Ovary (tissue), 9 donors: ENCODE data around the gene RDH8. TPM values are rescaled to one million over a fixed set of nuclear protein-coding genes. Genes with fewer than 3 reads are reported as not detected.
"Not testable (repeated sequence)": the region's sequence is repeated elsewhere in the genome, so short reads cannot be mapped to it uniquely, and the experiment has no call there.

Experiments
- DNase-seq, 5 donors: peaks; one replicate each; pipeline ENCODE4 v3.0.0-alpha.2; 2019 to 2020
- H3K27ac ChIP-seq, 2 donors: fragments of 200-600 bp; one replicate each; pipeline versions ENCODE4 v1.5.1 to v1.8.0; 2019 to 2022
- H3K27me3 ChIP-seq: fragments of 200-600 bp; one replicate; pipeline ENCODE4 v1.8.0; 2022
- H3K36me3 ChIP-seq: fragments of 200-600 bp; sonication (generic); one replicate; pipeline ENCODE4 v1.5.1; 2019
- H3K4me1 ChIP-seq: one replicate; pipeline ENCODE4 v1.8.1; 2013; ENCODE audit warnings: mild to moderate bottlenecking, moderate library complexity; ENCODE audit not compliant: insufficient read depth
- H3K4me3 ChIP-seq: fragments of 200-600 bp; sonication (generic); one replicate; pipeline ENCODE4 v1.5.1; 2017
- H3K9me3 ChIP-seq, 2 donors: fragments of 200-600 bp in 1 of 2; sonication (generic) in 1 of 2; one replicate each; pipeline versions ENCODE4 v1.5.1 to v1.8.1; 2013 to 2019; ENCODE audit warnings: mild to moderate bottlenecking in 1 of 2, moderate library complexity in 1 of 2
- EP300 ChIP-seq: sonication (generic); formaldehyde crosslinking; IDR thresholded peaks from one replicate; pipeline ENCODE4 v1.6.1; 2017; ENCODE audit warnings: antibody characterized with exemption
- POLR2A ChIP-seq: fragments of 450-650 bp; IDR thresholded peaks from one replicate; pipeline ENCODE4 v1.6.1; 2017; ENCODE audit warnings: antibody characterized with exemption, mild to moderate bottlenecking, moderate library complexity
- WGBS, 3 donors: extraction: QIAGEN DNeasy Blood & Tissue Kit in 1 of 3; methylation state at CpG; one replicate each; pipeline versions ENCODE4 v1.1.5 to v1.1.7; 2013 to 2017; 5-methylcytosine and 5-hydroxymethylcytosine counted together
- intact Hi-C, 4 donors: fragments of 100-400 bp; cut with DNase I; formaldehyde crosslinking; loops; one replicate each; pipeline versions ENCODE4 v1.11.0 to v1.15.1; 2022 to 2023
- polyA plus RNA-seq, 2 donors: library from polyadenylated mRNA; stranded (reverse); fragments of 200-250 nt in 1 of 2; fragments of 350-450 nt in 1 of 2; fragmentation: Illumina TruSeq in 1 of 2; extraction: RNeasy Lipid Tissue Mini Kit (QIAGEN cat#74804) in 1 of 2; gene quantifications; one replicate each; pipeline ENCODE4 v1.2.3, GENCODE V29; 2013 to 2014
- total RNA-seq, 7 donors: library from RNA; depleted of rRNA in 2 of 7; stranded (reverse); fragments of >200 nt in 2 of 7; fragmentation: NEBNext Ultra II Directional in 3 of 7; extraction: Animal tissue kit (Norgen Biotek cat#: 25700) in 3 of 7; gene quantifications; one replicate each; pipeline versions ENCODE4 v1.1.0 to v1.2.4, GENCODE V29; 2016 to 2023
- TF ChIP-seq, protein P1 (sequence below), 3 donors: fragments of 450-650 bp in 2 of 3; fragments of 200-600 bp in 1 of 3; IDR thresholded peaks; one replicate each; pipeline versions ENCODE4 v1.5.1 to v1.8.0; 2016 to 2022; ENCODE audit warnings: antibody characterized with exemption in 3 of 3, mild to moderate bottlenecking in 1 of 3
- donor health status: DM: no; HTN: no; CAD: no; lungs with moderate emphysema.
- donor health status: DM: no; HTN: no; CAD: no.
- donor health status: Bipolar disorder and iron deficiency.
- donor health status: DM: yes; HTN: yes; CAD: no.
- donor health status: DM: no; HTN: no; CAD: no.
- donor health status: DM: yes; HTN: yes; CAD: no.

RDH8 gene
- total and polyA plus RNA-seq, 9 donors: not detected

DNA sequence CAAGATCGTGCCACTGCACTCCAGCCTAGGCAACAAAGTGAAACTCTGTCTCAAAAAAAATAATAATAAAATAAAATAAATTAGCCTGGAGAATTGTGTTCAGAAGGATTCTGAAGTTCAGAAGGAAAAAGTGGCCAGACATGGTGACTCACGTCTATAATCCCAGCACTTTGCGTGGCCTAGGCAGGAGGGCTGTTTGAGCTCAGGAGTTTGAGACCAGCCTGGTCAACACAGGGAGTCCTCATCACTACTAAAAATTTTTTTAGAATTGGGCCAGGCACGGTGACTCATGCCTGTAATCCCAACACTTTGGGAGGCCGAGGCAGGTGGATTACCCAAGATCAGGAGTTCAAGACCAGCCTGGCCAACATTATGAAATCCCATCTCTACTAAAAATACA, 6.0 kb downstream of the RDH8 start:
- no peak overlapping the region for H3K27ac ChIP-seq
- H3K27me3 ChIP-seq: no peaks in the 10 kb centered on the region
- H3K4me3 ChIP-seq: no peak overlapping the region
- intact Hi-C loops: no loop called here
- TF ChIP-seq POLR2A: no peak
- TF ChIP-seq, protein P1, sequence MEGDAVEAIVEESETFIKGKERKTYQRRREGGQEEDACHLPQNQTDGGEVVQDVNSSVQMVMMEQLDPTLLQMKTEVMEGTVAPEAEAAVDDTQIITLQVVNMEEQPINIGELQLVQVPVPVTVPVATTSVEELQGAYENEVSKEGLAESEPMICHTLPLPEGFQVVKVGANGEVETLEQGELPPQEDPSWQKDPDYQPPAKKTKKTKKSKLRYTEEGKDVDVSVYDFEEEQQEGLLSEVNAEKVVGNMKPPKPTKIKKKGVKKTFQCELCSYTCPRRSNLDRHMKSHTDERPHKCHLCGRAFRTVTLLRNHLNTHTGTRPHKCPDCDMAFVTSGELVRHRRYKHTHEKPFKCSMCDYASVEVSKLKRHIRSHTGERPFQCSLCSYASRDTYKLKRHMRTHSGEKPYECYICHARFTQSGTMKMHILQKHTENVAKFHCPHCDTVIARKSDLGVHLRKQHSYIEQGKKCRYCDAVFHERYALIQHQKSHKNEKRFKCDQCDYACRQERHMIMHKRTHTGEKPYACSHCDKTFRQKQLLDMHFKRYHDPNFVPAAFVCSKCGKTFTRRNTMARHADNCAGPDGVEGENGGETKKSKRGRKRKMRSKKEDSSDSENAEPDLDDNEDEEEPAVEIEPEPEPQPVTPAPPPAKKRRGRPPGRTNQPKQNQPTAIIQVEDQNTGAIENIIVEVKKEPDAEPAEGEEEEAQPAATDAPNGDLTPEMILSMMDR (IDR thresholded peaks at IDR 0.05): no peak
- no peak for TF ChIP-seq EP300
- no peaks in the 10 kb centered on the region for H3K4me1 ChIP-seq
- H3K9me3 ChIP-seq: no peaks in the 10 kb centered on the region
- no peak for DNase-seq
- no peaks in the 10 kb centered on the region for H3K36me3 ChIP-seq
- 84 to 90% (median 87%) methylated on average over 5 of the region's 5 CpGs for WGBS, 3 donors

DNA sequence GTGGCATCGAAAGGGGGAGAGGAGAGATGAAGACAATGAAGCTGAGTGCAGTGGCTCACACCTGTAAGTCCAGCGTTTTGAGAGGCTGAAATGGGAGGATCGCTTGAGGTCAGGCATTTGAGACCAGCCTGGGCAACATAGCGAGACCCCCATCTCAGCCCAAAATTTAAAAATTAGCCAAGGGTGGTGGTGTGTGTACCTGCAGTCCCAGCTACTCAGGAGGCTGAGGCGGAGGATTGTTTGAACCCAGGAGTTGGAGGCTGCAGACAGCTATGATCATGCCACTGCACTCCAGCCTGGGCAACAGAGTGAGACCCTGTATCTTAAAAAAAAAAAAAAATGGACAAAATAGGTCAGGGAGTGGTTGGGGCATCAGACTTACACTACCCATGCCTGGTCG, 7.6 kb downstream of the RDH8 start:
- Histone ChIP-seq H3K4me1 (no peaks in the 10 kb centered on the region), H3K27me3 (no peaks in the 10 kb centered on the region), H3K27ac (no peak overlapping the region), H3K4me3 (no peak overlapping the region), H3K9me3 (no peaks in the 10 kb centered on the region), H3K36me3 (no peaks in the 10 kb centered on the region)
- intact Hi-C loops: no loop called here
- 69 to 90% (median 85%) methylated on average over 6 of the region's 6 CpGs for WGBS, 3 donors
- TF ChIP-seq EP300: no peak
- TF ChIP-seq, protein P1 (IDR thresholded peaks at IDR 0.05): no peak
- no peak for TF ChIP-seq POLR2A
- DNase-seq: no peak

DNA sequence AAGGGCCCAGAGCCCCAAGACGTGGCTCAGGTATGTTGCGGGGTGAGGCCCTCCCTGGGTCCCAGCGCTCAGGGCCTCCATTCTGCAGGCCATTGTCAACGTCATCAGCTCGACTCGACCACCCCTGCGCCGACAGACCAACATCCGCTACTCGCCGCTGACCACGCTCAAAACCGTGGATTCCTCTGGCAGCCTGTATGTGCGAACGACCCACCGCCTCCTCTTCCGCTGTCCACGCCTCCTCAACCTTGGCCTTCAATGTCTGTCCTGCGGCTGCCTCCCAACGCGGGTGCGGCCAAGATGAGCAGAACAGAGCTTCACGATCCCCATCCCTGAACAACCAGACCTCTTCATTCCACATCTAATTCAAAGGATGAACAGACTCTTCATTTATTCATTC, 8.2 kb downstream of the RDH8 start:
- DNase-seq: no peak
- Histone ChIP-seq H3K4me1 (no peaks in the 10 kb centered on the region), H3K36me3 (no peaks in the 10 kb centered on the region), H3K27me3 (no peaks in the 10 kb centered on the region), H3K4me3 (no peak overlapping the region), H3K9me3 (no peaks in the 10 kb centered on the region), H3K27ac (no peak overlapping the region)
- 82 to 86% (median 86%) methylated on average over 23 of the region's 23 CpGs for WGBS, 3 donors
- TF ChIP-seq POLR2A (no peak), EP300 (no peak)
- TF ChIP-seq, protein P1 (IDR thresholded peaks at IDR 0.05): no peak
- intact Hi-C loops: no loop called here

DNA sequence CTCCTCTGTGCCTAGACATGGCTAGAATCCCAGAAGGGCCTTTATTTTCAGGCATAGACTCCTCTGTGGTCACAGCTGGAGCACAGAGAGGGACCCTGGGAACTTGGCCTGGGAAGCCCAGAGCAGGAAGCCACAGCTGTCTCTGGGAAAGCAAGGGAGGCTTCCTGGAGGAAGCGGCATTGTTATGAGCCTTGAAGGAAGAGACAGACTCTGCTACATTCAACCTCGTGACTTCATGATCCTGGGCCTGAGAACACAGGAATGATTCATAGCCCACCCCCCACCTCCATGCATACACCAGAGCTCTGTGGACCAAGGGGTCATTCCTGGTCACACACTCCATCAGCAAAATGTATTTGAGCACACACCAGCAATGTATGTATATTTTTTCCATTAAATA, 8.6 kb downstream of the RDH8 start:
- TF ChIP-seq EP300 (no peak), POLR2A (no peak)
- TF ChIP-seq, protein P1 (IDR thresholded peaks at IDR 0.05): no peak
- no peaks in the 10 kb centered on the region for H3K4me1 ChIP-seq
- WGBS, 3 donors: 62 to 88% (median 75%) methylated on average over 2 of the region's 2 CpGs
- no peak for DNase-seq
- H3K27ac ChIP-seq: no peak overlapping the region
- no peaks in the 10 kb centered on the region for H3K27me3 ChIP-seq
- H3K9me3 ChIP-seq: no peaks in the 10 kb centered on the region
- intact Hi-C loops: no loop called here
- no peak overlapping the region for H3K4me3 ChIP-seq
- no peaks in the 10 kb centered on the region for H3K36me3 ChIP-seq

DNA sequence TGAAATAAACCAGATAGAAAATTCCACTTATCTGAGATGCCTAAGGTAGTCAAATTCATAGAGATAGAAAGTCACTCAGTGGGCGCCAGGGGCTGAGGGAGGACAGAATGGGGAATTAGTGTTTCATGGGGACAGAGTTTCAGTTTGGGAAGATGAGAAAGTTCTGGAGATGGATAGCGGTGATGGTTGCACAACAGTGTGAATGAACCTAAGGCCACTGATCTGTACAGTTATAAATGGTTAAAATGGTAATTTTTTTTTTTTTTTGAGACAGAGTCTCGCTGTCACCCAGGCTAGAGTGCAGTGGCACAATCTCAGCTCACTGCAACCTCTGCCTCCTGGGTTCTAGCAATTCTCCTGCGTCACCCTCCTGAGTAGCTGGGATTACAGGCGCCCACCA, 9.8 kb downstream of the RDH8 start:
- H3K4me3 ChIP-seq, H3K4me1 ChIP-seq, H3K36me3 ChIP-seq, H3K9me3 ChIP-seq, intact Hi-C loops, DNase-seq, H3K27ac ChIP-seq, H3K27me3 ChIP-seq: not testable (repeated sequence)
- 81 to 87% (median 85%) methylated on average over 5 of the region's 5 CpGs for WGBS, 3 donors
